HCT116 (cell line): ENCODE results near the gene LRP2. TPM values are rescaled to one million over a fixed set of nuclear protein-coding genes. Genes with fewer than 3 reads are reported as not detected.

Experiments
- ATAC-seq: fragments of 200-7000 bp; cut with Tn5 transposase; 2 replicates; pipeline ENCODE4 v1.9.1; 2020; ENCODE audit warnings: mild to moderate bottlenecking, moderate library complexity
- BruUV-seq: library from RNA; stranded (reverse); fragments of 400-500 nt; replicated peaks from 2 replicates; lab custom pipeline; 2021; lab: Mats Ljungman, UMichigan
- CTCF ChIA-PET: fragments of 300-600 bp; sonication (Branson Sonifier 250); formaldehyde crosslinking; loops from one replicate; lab custom pipeline; 2021; ENCODE audit warnings: antibody characterized with exemption; lab: Charles Lee
- POLR2A ChIA-PET: fragments of 300-600, 350-600 bp; sonication (Branson Sonifier 250); formaldehyde crosslinking; loops from one replicate; lab custom pipeline; 2021; ENCODE audit warnings: antibody characterized with exemption; lab: Charles Lee
- RAD21 ChIA-PET, 2 experiments: fragments of 300-600 bp; sonication (Branson Sonifier 250); formaldehyde crosslinking; loops; one replicate each; lab custom pipeline; 2023; ENCODE audit warnings: low total read pairs in 2 of 2; ENCODE audit not compliant: uncharacterized antibody in 2 of 2, unreplicated experiment in 2 of 2, low non-redundant PET in 1 of 2; lab: Charles Lee
- DNase-seq: peaks from one replicate; pipeline ENCODE4 v3.0.0-alpha.2; 2010; ENCODE audit warnings: low read depth, low spot score
- H2AFZ ChIP-seq: fragments of 200-600 bp; shearing (Covaris generic), sonication (generic); 2 replicates; pipeline ENCODE4 v1.6.1; 2017; ENCODE audit warnings: low read depth, mixed run types, mixed read lengths, antibody characterized with exemption, low read length; ENCODE audit not compliant: poor library complexity, severe bottlenecking
- H3K27ac ChIP-seq: 2 replicates; pipeline ENCODE4 v1.5.1; 2012; ENCODE audit warnings: low read depth, low read length
- H3K27me3 ChIP-seq: fragments of 200-600 bp; sonication (generic); 2 replicates; pipeline ENCODE4 v1.6.1; 2016; ENCODE audit warnings: mixed run types, low read length, mixed read lengths; ENCODE audit not compliant: insufficient read depth
- H3K36me3 ChIP-seq, 2 experiments: fragments of 200-500 bp in 1 of 2; fragments of 200-600 bp in 1 of 2; sonication (Bioruptor generic) in 1 of 2; sonication (generic) in 1 of 2; 2 replicates each; pipeline versions ENCODE4 v1.5.1 to v1.6.1; 2014 to 2016; ENCODE audit warnings: low read length in 2 of 2, inconsistent platforms in 1 of 2, mixed read lengths in 1 of 2, mixed run types in 1 of 2; ENCODE audit not compliant: insufficient read depth in 2 of 2, control insufficient read depth in 1 of 2
- H3K4me1 ChIP-seq, 2 experiments: fragments of 200-600 bp in 1 of 2; sonication (generic) in 1 of 2; 2 replicates each; pipeline versions ENCODE4 v1.5.1 to v1.6.1; 2012 to 2017; ENCODE audit warnings: low read length in 2 of 2, inconsistent platforms in 1 of 2, mild to moderate bottlenecking in 1 of 2, mixed read lengths in 1 of 2, mixed run types in 1 of 2, moderate library complexity in 1 of 2; ENCODE audit not compliant: insufficient read depth in 2 of 2, control insufficient read depth in 1 of 2
- H3K4me2 ChIP-seq: fragments of 200-600 bp; sonication (generic); 2 replicates; pipeline ENCODE4 v1.6.1; 2017; ENCODE audit warnings: mixed run types, low read length, mixed read lengths
- H3K4me3 ChIP-seq, 2 experiments: fragments of 200-600 bp in 1 of 2; sonication (generic) in 1 of 2; replicated peaks in 1 of 2; 2 replicates each; pipeline ENCODE4 v1.5.1; 2011 to 2016; ENCODE audit warnings: low read length in 2 of 2, control low read depth in 1 of 2, low read depth in 1 of 2, mild to moderate bottlenecking in 1 of 2, mixed read lengths in 1 of 2, mixed run types in 1 of 2
- H3K79me2 ChIP-seq: fragments of 200-600 bp; sonication (generic); 2 replicates; pipeline ENCODE4 v1.6.1; 2017; ENCODE audit warnings: mild to moderate bottlenecking, mixed run types, low read length, moderate library complexity, mixed read lengths; ENCODE audit not compliant: insufficient read depth
- H3K9ac ChIP-seq: fragments of 200-600 bp; sonication (generic); 2 replicates; pipeline ENCODE4 v1.6.1; 2016; ENCODE audit warnings: low read length, mixed read lengths
- H3K9me2 ChIP-seq: fragments of 200-600 bp; sonication (generic), shearing (Covaris generic); 2 replicates; pipeline ENCODE4 v1.6.1; 2017; ENCODE audit warnings: mixed run types, mild to moderate bottlenecking, moderate library complexity; ENCODE audit not compliant: insufficient read depth
- H3K9me3 ChIP-seq, 2 experiments: fragments of 200-500 bp in 1 of 2; fragments of 200-600 bp in 1 of 2; sonication (Bioruptor generic) in 1 of 2; sonication (generic) in 1 of 2; 2 replicates each; pipeline ENCODE4 v1.6.1; 2014 to 2017; ENCODE audit warnings: low read length in 2 of 2, mixed read lengths in 2 of 2, inconsistent platforms in 1 of 2, low read depth in 1 of 2, mild to moderate bottlenecking in 1 of 2, mixed run types in 1 of 2, moderate library complexity in 1 of 2; ENCODE audit not compliant: control insufficient read depth in 1 of 2, insufficient read depth in 1 of 2
- H4K20me1 ChIP-seq: fragments of 200-600 bp; sonication (generic), shearing (Covaris generic); 2 replicates; pipeline ENCODE4 v1.6.1; 2017; ENCODE audit warnings: mixed run types, mild to moderate bottlenecking, moderate library complexity; ENCODE audit not compliant: insufficient read depth
- CBX3 ChIP-seq: IDR thresholded peaks from 2 replicates; pipeline ENCODE4 v1.6.1; 2012; ENCODE audit warnings: low read depth
- EGR1 ChIP-seq: IDR thresholded peaks from 2 replicates; pipeline ENCODE4 v1.6.1; 2012; ENCODE audit warnings: low read depth
- ELF1 ChIP-seq: IDR thresholded peaks from 2 replicates; pipeline ENCODE4 v1.6.1; 2012; ENCODE audit warnings: low read depth, borderline replicate concordance
- EZH2 ChIP-seq: fragments of 200-600 bp; sonication (generic); IDR thresholded peaks from 2 replicates; pipeline ENCODE4 v1.6.1; 2017; ENCODE audit warnings: antibody characterized with exemption, mixed run types
- JUND ChIP-seq: IDR thresholded peaks from 2 replicates; pipeline ENCODE4 v1.6.1; 2012
- POLR2AphosphoS5 ChIP-seq: IDR thresholded peaks from 2 replicates; pipeline ENCODE4 v1.6.1; 2011; ENCODE audit warnings: mild to moderate bottlenecking, low read depth, low read length, moderate library complexity
- RAD21 ChIP-seq: IDR thresholded peaks from 2 replicates; pipeline ENCODE4 v1.6.1; 2012; ENCODE audit warnings: low read depth, mild to moderate bottlenecking
- SIN3A ChIP-seq: IDR thresholded peaks from 2 replicates; pipeline ENCODE4 v1.6.1; 2012; ENCODE audit warnings: low read depth
- SP1 ChIP-seq: IDR thresholded peaks from 2 replicates; pipeline ENCODE4 v1.6.1; 2012; ENCODE audit warnings: low read depth
- SRF ChIP-seq: IDR thresholded peaks from 2 replicates; pipeline ENCODE4 v1.6.1; 2012; ENCODE audit warnings: low read depth
- TCF7L2 ChIP-seq: IDR thresholded peaks from 2 replicates; pipeline ENCODE4 v1.7.0; 2011; ENCODE audit warnings: borderline replicate concordance, inconsistent platforms; ENCODE audit not compliant: insufficient read depth, insufficient read length; ENCODE audit errors: extremely low read depth
- ZNF274 ChIP-seq: fragments of 200-500 bp; sonication (Bioruptor generic); IDR thresholded peaks from 2 replicates; pipeline ENCODE4 v1.6.1; 2014; ENCODE audit warnings: mild to moderate bottlenecking, low read depth, low read length, inconsistent platforms
- intact Hi-C: fragments of 100-400 bp; cut with micrococcal nuclease; formaldehyde crosslinking; loops from 2 replicates; pipeline ENCODE4 v1.10.0; 2022
- total RNA-seq: library from RNA; stranded (reverse); gene quantifications from one replicate; pipeline ENCODE4 v1.2.1, GENCODE V29; 2021; ENCODE audit not compliant: unreplicated experiment
- TF ChIP-seq, protein P1 (sequence below): IDR thresholded peaks from 2 replicates; pipeline ENCODE4 v1.6.1; 2012
- TF ChIP-seq, protein P2 (sequence below): IDR thresholded peaks from 2 replicates; pipeline ENCODE4 v1.6.1; 2012; ENCODE audit warnings: low read depth
- TF ChIP-seq, protein P3 (sequence below), 3 experiments: fragments of 200-600 bp in 1 of 3; sonication (generic) in 1 of 3; IDR thresholded peaks in 2 of 3; conservative IDR thresholded peaks in 1 of 3; 2 replicates each; pipeline ENCODE4 v1.5.1; 2012 to 2017; ENCODE audit warnings: low read depth in 2 of 3, low read length in 2 of 3, antibody characterized with exemption in 1 of 3, borderline replicate concordance in 1 of 3, control low read depth in 1 of 3, mild to moderate bottlenecking in 1 of 3, mixed read lengths in 1 of 3, mixed run types in 1 of 3, moderate library complexity in 1 of 3; ENCODE audit not compliant: insufficient read depth in 1 of 3
- TF ChIP-seq, protein P4 (sequence below): IDR thresholded peaks from 2 replicates; pipeline ENCODE4 v1.6.1; 2011; ENCODE audit warnings: mild to moderate bottlenecking, low read length, moderate library complexity; ENCODE audit not compliant: insufficient replicate concordance; ENCODE audit errors: extremely low read depth
- TF ChIP-seq, protein P5 (sequence below): IDR thresholded peaks from 2 replicates; pipeline ENCODE4 v1.6.1; 2012

Gene LRP2
- total RNA-seq, 1 experiment from 2014 or later, result 0.20 TPM

DNA sequence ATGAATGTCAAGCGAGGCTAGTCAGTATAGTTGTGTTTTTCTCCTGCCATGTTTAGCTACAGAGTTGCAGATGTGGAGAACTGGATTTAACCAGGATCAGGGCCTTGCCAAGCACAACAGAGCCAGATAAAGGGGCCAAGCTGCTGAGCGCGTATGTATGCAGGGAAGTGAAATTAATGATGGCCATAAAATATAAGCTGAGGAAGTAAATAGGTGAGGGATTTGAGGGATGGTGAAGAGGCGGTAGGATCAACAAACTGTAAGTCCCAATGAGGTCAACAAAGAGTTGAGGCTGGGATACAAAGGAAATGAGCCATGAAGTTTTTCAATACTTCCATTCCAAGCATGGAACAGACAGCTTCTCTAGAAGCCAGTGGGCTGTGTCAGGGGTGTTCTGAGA lies 10.6 kb downstream of the LRP2 start:
- no peak overlapping the region for H3K9ac ChIP-seq
- no peaks in the 10 kb centered on the region for H3K4me1 ChIP-seq
- no peak overlapping the region for H2AFZ ChIP-seq
- H3K27me3 ChIP-seq, result no peaks in the 10 kb centered on the region
- ChIA-PET RAD21 (no interaction called here), CTCF (no interaction called here), POLR2A (no interaction called here)
- no peak overlapping the region for H3K4me2 ChIP-seq
- H3K4me3 ChIP-seq, result no peak overlapping the region
- H4K20me1 ChIP-seq, result no peaks in the 10 kb centered on the region
- H3K27ac ChIP-seq, result no peak overlapping the region
- intact Hi-C loops, result no loop called here
- no peak for TF ChIP-seq SP1
- TF ChIP-seq, protein P1, sequence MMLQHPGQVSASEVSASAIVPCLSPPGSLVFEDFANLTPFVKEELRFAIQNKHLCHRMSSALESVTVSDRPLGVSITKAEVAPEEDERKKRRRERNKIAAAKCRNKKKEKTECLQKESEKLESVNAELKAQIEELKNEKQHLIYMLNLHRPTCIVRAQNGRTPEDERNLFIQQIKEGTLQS, result no peak
- TF ChIP-seq RAD21, result no peak
- TF ChIP-seq, protein P2, sequence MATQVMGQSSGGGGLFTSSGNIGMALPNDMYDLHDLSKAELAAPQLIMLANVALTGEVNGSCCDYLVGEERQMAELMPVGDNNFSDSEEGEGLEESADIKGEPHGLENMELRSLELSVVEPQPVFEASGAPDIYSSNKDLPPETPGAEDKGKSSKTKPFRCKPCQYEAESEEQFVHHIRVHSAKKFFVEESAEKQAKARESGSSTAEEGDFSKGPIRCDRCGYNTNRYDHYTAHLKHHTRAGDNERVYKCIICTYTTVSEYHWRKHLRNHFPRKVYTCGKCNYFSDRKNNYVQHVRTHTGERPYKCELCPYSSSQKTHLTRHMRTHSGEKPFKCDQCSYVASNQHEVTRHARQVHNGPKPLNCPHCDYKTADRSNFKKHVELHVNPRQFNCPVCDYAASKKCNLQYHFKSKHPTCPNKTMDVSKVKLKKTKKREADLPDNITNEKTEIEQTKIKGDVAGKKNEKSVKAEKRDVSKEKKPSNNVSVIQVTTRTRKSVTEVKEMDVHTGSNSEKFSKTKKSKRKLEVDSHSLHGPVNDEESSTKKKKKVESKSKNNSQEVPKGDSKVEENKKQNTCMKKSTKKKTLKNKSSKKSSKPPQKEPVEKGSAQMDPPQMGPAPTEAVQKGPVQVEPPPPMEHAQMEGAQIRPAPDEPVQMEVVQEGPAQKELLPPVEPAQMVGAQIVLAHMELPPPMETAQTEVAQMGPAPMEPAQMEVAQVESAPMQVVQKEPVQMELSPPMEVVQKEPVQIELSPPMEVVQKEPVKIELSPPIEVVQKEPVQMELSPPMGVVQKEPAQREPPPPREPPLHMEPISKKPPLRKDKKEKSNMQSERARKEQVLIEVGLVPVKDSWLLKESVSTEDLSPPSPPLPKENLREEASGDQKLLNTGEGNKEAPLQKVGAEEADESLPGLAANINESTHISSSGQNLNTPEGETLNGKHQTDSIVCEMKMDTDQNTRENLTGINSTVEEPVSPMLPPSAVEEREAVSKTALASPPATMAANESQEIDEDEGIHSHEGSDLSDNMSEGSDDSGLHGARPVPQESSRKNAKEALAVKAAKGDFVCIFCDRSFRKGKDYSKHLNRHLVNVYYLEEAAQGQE, result no peak
- TF ChIP-seq ELF1, result no peak
- TF ChIP-seq EZH2, result no peak
- TF ChIP-seq SRF, result no peak
- no peak for TF ChIP-seq EGR1
- TF ChIP-seq, protein P3, sequence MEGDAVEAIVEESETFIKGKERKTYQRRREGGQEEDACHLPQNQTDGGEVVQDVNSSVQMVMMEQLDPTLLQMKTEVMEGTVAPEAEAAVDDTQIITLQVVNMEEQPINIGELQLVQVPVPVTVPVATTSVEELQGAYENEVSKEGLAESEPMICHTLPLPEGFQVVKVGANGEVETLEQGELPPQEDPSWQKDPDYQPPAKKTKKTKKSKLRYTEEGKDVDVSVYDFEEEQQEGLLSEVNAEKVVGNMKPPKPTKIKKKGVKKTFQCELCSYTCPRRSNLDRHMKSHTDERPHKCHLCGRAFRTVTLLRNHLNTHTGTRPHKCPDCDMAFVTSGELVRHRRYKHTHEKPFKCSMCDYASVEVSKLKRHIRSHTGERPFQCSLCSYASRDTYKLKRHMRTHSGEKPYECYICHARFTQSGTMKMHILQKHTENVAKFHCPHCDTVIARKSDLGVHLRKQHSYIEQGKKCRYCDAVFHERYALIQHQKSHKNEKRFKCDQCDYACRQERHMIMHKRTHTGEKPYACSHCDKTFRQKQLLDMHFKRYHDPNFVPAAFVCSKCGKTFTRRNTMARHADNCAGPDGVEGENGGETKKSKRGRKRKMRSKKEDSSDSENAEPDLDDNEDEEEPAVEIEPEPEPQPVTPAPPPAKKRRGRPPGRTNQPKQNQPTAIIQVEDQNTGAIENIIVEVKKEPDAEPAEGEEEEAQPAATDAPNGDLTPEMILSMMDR (IDR thresholded peaks at IDR 0.05 in 2 of 3, conservative IDR thresholded peaks at IDR 0.05 in 1 of 3; ENCODE audit: borderline replicate concordance in 1 of 3, insufficient read depth in 1 of 3, low read depth in 2 of 3, low read length in 2 of 3), result no peak
- no peak for TF ChIP-seq SIN3A
- no peak for TF ChIP-seq JUND
- no peak for TF ChIP-seq TCF7L2
- no peak for TF ChIP-seq CBX3
- TF ChIP-seq, protein P4, sequence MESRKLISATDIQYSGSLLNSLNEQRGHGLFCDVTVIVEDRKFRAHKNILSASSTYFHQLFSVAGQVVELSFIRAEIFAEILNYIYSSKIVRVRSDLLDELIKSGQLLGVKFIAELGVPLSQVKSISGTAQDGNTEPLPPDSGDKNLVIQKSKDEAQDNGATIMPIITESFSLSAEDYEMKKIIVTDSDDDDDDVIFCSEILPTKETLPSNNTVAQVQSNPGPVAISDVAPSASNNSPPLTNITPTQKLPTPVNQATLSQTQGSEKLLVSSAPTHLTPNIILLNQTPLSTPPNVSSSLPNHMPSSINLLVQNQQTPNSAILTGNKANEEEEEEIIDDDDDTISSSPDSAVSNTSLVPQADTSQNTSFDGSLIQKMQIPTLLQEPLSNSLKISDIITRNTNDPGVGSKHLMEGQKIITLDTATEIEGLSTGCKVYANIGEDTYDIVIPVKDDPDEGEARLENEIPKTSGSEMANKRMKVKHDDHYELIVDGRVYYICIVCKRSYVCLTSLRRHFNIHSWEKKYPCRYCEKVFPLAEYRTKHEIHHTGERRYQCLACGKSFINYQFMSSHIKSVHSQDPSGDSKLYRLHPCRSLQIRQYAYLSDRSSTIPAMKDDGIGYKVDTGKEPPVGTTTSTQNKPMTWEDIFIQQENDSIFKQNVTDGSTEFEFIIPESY, result no peak
- TF ChIP-seq, protein P5, sequence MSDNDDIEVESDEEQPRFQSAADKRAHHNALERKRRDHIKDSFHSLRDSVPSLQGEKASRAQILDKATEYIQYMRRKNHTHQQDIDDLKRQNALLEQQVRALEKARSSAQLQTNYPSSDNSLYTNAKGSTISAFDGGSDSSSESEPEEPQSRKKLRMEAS, result no peak
- no peak for TF ChIP-seq POLR2AphosphoS5
- TF ChIP-seq ZNF274, result no peak
- H3K36me3 ChIP-seq, result no peaks in the 10 kb centered on the region
- no TSS peak for BruUV-seq
- ATAC-seq, result no peak
- H3K9me2 ChIP-seq, result no peaks in the 10 kb centered on the region
- DNase-seq, result no peak
- no peaks in the 10 kb centered on the region for H3K79me2 ChIP-seq
- no peaks in the 10 kb centered on the region for H3K9me3 ChIP-seq
